GM13977 (cell line): Measurements from ENCODE around the gene TRPM4.
"Not testable (repeated sequence)": the region's sequence is repeated elsewhere in the genome, so short reads cannot be mapped to it uniquely, and the experiment has no call there.

Experiments
- DNase-seq: peaks from one replicate; pipeline ENCODE4 v3.0.0; 2012; ENCODE audit warnings: low spot score
- CTCF ChIP-seq: IDR thresholded peaks from 2 replicates; pipeline ENCODE4 v1.5.1; 2012; ENCODE audit warnings: mild to moderate bottlenecking, control low read depth; ENCODE audit not compliant: insufficient read depth; ENCODE audit errors: extremely low read depth, missing control alignments
- in situ Hi-C: fragments of 300-500 bp; cut with MboI; formaldehyde crosslinking; loops from one replicate; pipeline ENCODE4 v1.12.0; 2022; ENCODE audit warnings: low sequenced_read_pairs, low pct_unique_long_range_greater_than_20kb, mixed read lengths, inconsistent platforms; ENCODE audit not compliant: unreplicated experiment

The TRPM4 gene

DNA sequence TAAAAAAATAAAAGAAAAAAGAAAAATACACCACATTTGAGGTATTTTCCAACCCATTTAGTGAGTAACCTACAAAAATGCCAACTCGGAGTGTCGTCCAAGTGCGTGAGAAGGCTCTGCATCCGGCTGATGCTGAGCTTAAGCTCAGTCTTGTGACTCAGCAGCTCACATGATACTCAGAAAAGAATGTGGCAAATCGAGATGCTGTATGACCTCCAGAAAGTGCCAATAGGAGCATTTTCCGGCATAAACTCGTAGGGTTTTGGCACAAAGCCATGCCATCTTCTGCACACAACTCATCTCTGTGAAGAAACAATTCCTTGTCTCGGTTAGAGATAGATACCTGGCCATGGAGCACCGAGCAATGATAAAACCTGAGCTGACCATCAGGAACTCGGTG lies 58.5 kb downstream of the TRPM4 start:
- in situ Hi-C loops: no loop called here
- DNase-seq: no peak
- no peak for TF ChIP-seq CTCF

- in situ Hi-C loops: no loop called here
- no peak for TF ChIP-seq CTCF
- no peak for DNase-seq
Measured at GRCh38 chr19:49217382-49217781, 59.8 kb downstream of the TRPM4 start.

- no peak for TF ChIP-seq CTCF
- in situ Hi-C loops: no loop called here
- DNase-seq: no peak
Measured at GRCh38 chr19:49222011-49222410, 64.4 kb downstream of the TRPM4 start.

GRCh38 chr19:49222528-49222927 lies 64.9 kb downstream of the TRPM4 start:
- TF ChIP-seq CTCF: no peak
- in situ Hi-C loops: no loop called here
- no peak for DNase-seq

- no peak for TF ChIP-seq CTCF
- no peak for DNase-seq
- in situ Hi-C loops: no loop called here
Measured at GRCh38 chr19:49223472-49223871, 65.9 kb downstream of the TRPM4 start.

GRCh38 chr19:49224441-49224840 lies 66.8 kb downstream of the TRPM4 start:
- in situ Hi-C loops, DNase-seq: not testable (repeated sequence)

DNA sequence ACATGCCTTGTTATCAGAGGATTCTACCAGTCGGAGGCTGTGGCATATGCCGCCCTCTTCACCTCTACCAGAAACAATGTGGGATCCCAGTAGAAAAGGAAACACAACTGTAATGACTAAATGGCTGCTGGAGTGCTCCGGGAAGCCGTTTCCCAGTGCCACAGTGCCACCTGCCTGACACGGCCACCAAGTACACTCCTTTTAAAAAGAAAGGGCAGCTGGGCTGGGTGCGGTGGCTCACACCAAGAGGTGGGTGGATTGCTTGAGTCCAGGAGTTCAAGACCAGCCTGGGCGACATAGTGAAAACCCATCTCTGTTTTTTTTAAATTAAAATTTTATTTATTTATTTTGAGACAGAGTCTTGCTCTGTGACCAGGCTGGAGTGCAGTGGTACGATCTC lies 67.3 kb downstream of the TRPM4 start:
- peak; percentile 44 for TF ChIP-seq CTCF
- in situ Hi-C loops: no loop called here
- no peak for DNase-seq
